HepG2 (cell line): ENCODE measurements around the gene KRTAP10-8. TPM values are rescaled to one million over a fixed set of nuclear protein-coding genes. Genes with fewer than 3 reads are reported as not detected.

Source experiments
- ATAC-seq: fragments of 200-7000 bp; cut with Tn5 transposase; 3 replicates; pipeline ENCODE4 v1.9.1; 2020; ENCODE audit warnings: mild to moderate bottlenecking, moderate library complexity
- BruUV-seq: library from RNA; stranded (reverse); fragments of 400-500 nt; replicated peaks from 2 replicates; lab custom pipeline; 2021; lab: Mats Ljungman, UMichigan
- CTCF ChIA-PET: fragments of 300-600 bp; formaldehyde crosslinking; extraction: SDS; loops from one replicate; lab custom pipeline; 2021; ENCODE audit warnings: low total read pairs, inconsistent platforms, low intra/inter-chr PET ratio; lab: Yijun Ruan, JAX
- POLR2A ChIA-PET: fragments of 350-600 bp; sonication (Branson Sonifier 250); formaldehyde crosslinking; loops from one replicate; lab custom pipeline; 2020; ENCODE audit warnings: antibody characterized with exemption, inconsistent platforms; lab: Yijun Ruan, JAX
- DNase-seq: peaks from one replicate; pipeline ENCODE4 v3.0.0-alpha.2; 2015; ENCODE audit warnings: low spot score
- FAIRE-seq: peaks from 3 replicates; lab custom pipeline; 2011; peaks lifted over from hg19 to GRCh38; lab: Jason Lieb, UNC
- H2AFZ ChIP-seq: one replicate; pipeline ENCODE4 v1.6.1; 2011; ENCODE audit warnings: low read length, inconsistent platforms
- H3K27ac ChIP-seq: fragments of 300-600 bp; 3 replicates; pipeline ENCODE4 v1.8.0; 2011; ENCODE audit warnings: mixed run types, mild to moderate bottlenecking, mixed read lengths, low read length, inconsistent platforms; ENCODE audit not compliant: insufficient read depth; ENCODE audit errors: extremely low read length
- H3K27me3 ChIP-seq, 2 experiments: fragments of 200-600 bp in 1 of 2; 2 replicates in 1 of 2; 3 replicates in 1 of 2; pipeline versions ENCODE4 v1.6.0 to v1.8.0; 2011; ENCODE audit warnings: low read length in 2 of 2, mild to moderate bottlenecking in 2 of 2, moderate library complexity in 2 of 2, inconsistent platforms in 1 of 2; ENCODE audit not compliant: insufficient read depth in 2 of 2, control insufficient read depth in 1 of 2
- H3K36me3 ChIP-seq, 2 experiments: fragments of 200-600 bp in 1 of 2; replicated peaks in 1 of 2; 2 replicates in 1 of 2; 3 replicates in 1 of 2; pipeline versions ENCODE4 v1.5.1 to v1.8.0; 2011; ENCODE audit warnings: low read length in 2 of 2, inconsistent platforms in 1 of 2; ENCODE audit not compliant: insufficient read depth in 2 of 2, control insufficient read depth in 1 of 2
- H3K4me1 ChIP-seq: 2 replicates; pipeline ENCODE4 v1.5.1; 2012; ENCODE audit warnings: low read length, inconsistent platforms; ENCODE audit not compliant: insufficient read depth
- H3K4me2 ChIP-seq: 2 replicates; pipeline ENCODE4 v1.6.0; 2011; ENCODE audit warnings: low read depth, low read length, inconsistent platforms
- H3K4me3 ChIP-seq, 3 experiments: fragments of 200-600 bp in 1 of 3; sonication (generic), shearing (Covaris generic) in 1 of 3; replicated peaks in 1 of 3; 2 replicates each; pipeline ENCODE4 v1.5.1; 2011 to 2016; ENCODE audit warnings: low read length in 3 of 3, inconsistent platforms in 2 of 3, low read depth in 2 of 3, mild to moderate bottlenecking in 2 of 3, control low read depth in 1 of 3, mixed read lengths in 1 of 3; ENCODE audit not compliant: insufficient read depth in 1 of 3
- H3K79me2 ChIP-seq: one replicate; pipeline ENCODE4 v1.6.1; 2011; ENCODE audit warnings: low read length, inconsistent platforms; ENCODE audit not compliant: insufficient read depth
- H3K9ac ChIP-seq: 2 replicates; pipeline ENCODE4 v1.6.0; 2011; ENCODE audit warnings: mild to moderate bottlenecking, low read depth, low read length, inconsistent platforms; ENCODE audit not compliant: insufficient read depth
- H3K9me3 ChIP-seq: 2 replicates; pipeline ENCODE4 v1.5.1; 2012; ENCODE audit warnings: mild to moderate bottlenecking, low read length
- H4K20me1 ChIP-seq: 2 replicates; pipeline ENCODE4 v1.6.0; 2011; ENCODE audit warnings: inconsistent platforms, mild to moderate bottlenecking, low read length, moderate library complexity; ENCODE audit not compliant: insufficient read depth
- CBX2 ChIP-seq, 2 experiments: fragments of 200-600 bp in 1 of 2; sonication (generic); formaldehyde crosslinking in 1 of 2; IDR thresholded peaks; 2 replicates each; pipeline versions ENCODE4 v1.7.0 to v1.8.1; 2018 to 2022; ENCODE audit warnings: low read depth in 2 of 2, low read length in 1 of 2, mild to moderate bottlenecking in 1 of 2, missing genetic modification reagents in 1 of 2
- FOXK1 ChIP-seq: sonication (generic); formaldehyde crosslinking; IDR thresholded peaks from 2 replicates; pipeline ENCODE4 v1.4.0; 2020; ENCODE audit warnings: low read depth, missing genetic modification reagents, borderline replicate concordance
- GZF1 ChIP-seq: sonication (generic); formaldehyde crosslinking; IDR thresholded peaks from 2 replicates; pipeline ENCODE4 v1.5.1; 2020; ENCODE audit warnings: mild to moderate bottlenecking, missing genetic modification reagents
- KAT8 ChIP-seq: IDR thresholded peaks from 2 replicates; pipeline ENCODE4 v1.6.1; 2016; ENCODE audit warnings: missing genetic modification reagents, missing compliant biosample characterization
- MED13 ChIP-seq: sonication (generic); formaldehyde crosslinking; IDR thresholded peaks from 2 replicates; pipeline ENCODE4 v1.5.0; 2020; ENCODE audit warnings: missing genetic modification reagents
- MYNN ChIP-seq: sonication (generic); formaldehyde crosslinking; IDR thresholded peaks from 2 replicates; pipeline ENCODE4 v1.4.0; 2020; ENCODE audit warnings: mild to moderate bottlenecking, low read depth, missing genetic modification reagents
- NFE2L2 ChIP-seq: fragments of 150-350 bp; IDR thresholded peaks from 2 replicates; pipeline ENCODE4 v1.6.1; 2014; ENCODE audit warnings: low read length
- PTBP1 ChIP-seq: fragments of 200-400 bp; formaldehyde crosslinking; IDR thresholded peaks from 2 replicates; pipeline ENCODE4 v1.6.1; 2018; ENCODE audit warnings: low read length, low read depth; ENCODE audit not compliant: poor library complexity, severe bottlenecking
- SIN3A ChIP-seq: IDR thresholded peaks from 2 replicates; pipeline ENCODE4 v1.6.1; 2011; ENCODE audit warnings: low read depth, mild to moderate bottlenecking, control low read depth, low read length, borderline replicate concordance
- SKIL ChIP-seq: sonication (generic); formaldehyde crosslinking; IDR thresholded peaks from 2 replicates; pipeline ENCODE4 v1.8.0; 2022; ENCODE audit warnings: missing genetic modification reagents, mild to moderate bottlenecking, moderate library complexity, borderline replicate concordance
- SOX5 ChIP-seq: IDR thresholded peaks from 2 replicates; pipeline ENCODE4 v1.6.1; 2016; ENCODE audit warnings: borderline replicate concordance
- ZMYM4 ChIP-seq: sonication (generic); formaldehyde crosslinking; IDR thresholded peaks from 2 replicates; pipeline ENCODE4 v1.8.1; 2023; ENCODE audit warnings: mild to moderate bottlenecking, missing genetic modification reagents
- ZNF562 ChIP-seq: sonication (generic); formaldehyde crosslinking; IDR thresholded peaks from 2 replicates; pipeline ENCODE4 v1.8.0; 2022; ENCODE audit warnings: missing genetic modification reagents, borderline replicate concordance
- ZNF782 ChIP-seq: sonication (generic); formaldehyde crosslinking; IDR thresholded peaks from 2 replicates; pipeline ENCODE4 v1.4.0; 2020; ENCODE audit warnings: missing genetic modification reagents, mild to moderate bottlenecking, borderline replicate concordance
- ZSCAN25 ChIP-seq: sonication (generic); formaldehyde crosslinking; IDR thresholded peaks from 2 replicates; pipeline ENCODE4 v1.8.0; 2022; ENCODE audit warnings: mild to moderate bottlenecking, missing genetic modification reagents
- WGBS: methylation state at CpG from one replicate; pipeline ENCODE4 v1.1.6; 2017; ENCODE audit warnings: low lambda C conversion rate; 5-methylcytosine and 5-hydroxymethylcytosine counted together
- in situ Hi-C: cut with HindIII; loops from 2 replicates; pipeline ENCODE4 v1.10.0; 2017; ENCODE audit warnings: low pct_unique_long_range_greater_than_20kb; ENCODE audit not compliant: extremely low pct_ligation_motif_present
- intact Hi-C: fragments of 100-400 bp; cut with micrococcal nuclease; formaldehyde crosslinking; loops from one replicate; pipeline ENCODE4 v1.10.0; 2022; ENCODE audit not compliant: unreplicated experiment
- polyA plus RNA-seq, 8 experiments: library from polyadenylated mRNA; depleted of rRNA in 3 of 8; stranded (reverse) in 7 of 8; unstranded in 1 of 8; fragments of >200 nt; fragmentation: Illumina TruSeq in 4 of 8; extraction: Trizol in 4 of 8; gene quantifications; 2 replicates each; pipeline versions ENCODE4 v1.2.1 to v1.2.3, GENCODE V29; 2011 to 2016; ENCODE audit warnings: low read depth in 4 of 8, missing spikeins in 1 of 8, mixed read lengths in 1 of 8; ENCODE audit not compliant: insufficient read depth in 1 of 8
- total RNA-seq, 5 experiments: library from RNA; depleted of rRNA; stranded (reverse); fragments of >200 nt; fragmentation: Illumina TruSeq; extraction: Trizol; gene quantifications; 2 replicates each; pipeline ENCODE4 v1.2.3, GENCODE V29; 2016; ENCODE audit warnings: low read depth in 1 of 5
- TF ChIP-seq, protein P1 (sequence below): sonication (generic); formaldehyde crosslinking; IDR thresholded peaks from 2 replicates; pipeline ENCODE4 v1.4.0; 2020; ENCODE audit warnings: missing genetic modification reagents
- TF ChIP-seq, protein P2 (sequence below): sonication (generic); formaldehyde crosslinking; IDR thresholded peaks from 2 replicates; pipeline ENCODE4 v1.4.0; 2020; ENCODE audit warnings: low read depth, mild to moderate bottlenecking, missing genetic modification reagents

The KRTAP10-8 gene
- total and polyA plus RNA-seq, 2 of the 13 experiments (the other 11 are each of a cell fraction or from before 2014, with no cell fraction given): not detected

DNA sequence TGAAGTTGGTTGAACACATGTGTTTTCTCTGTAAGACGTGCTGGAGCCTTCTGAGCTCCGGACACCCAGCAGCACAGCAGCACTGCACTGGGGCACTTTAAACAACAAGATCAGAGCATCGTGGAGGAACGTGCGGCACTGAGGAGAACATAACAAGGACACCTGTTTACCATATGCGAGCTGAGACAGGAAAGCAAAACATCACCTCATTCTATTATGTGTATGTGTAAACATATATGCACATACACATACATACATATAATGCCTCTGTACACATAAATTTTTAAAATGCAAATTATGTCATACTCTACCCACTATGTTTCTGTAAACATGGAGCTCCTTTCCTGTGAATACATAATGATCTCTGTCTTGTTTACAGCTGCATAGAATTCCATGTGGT is 16.4 kb upstream of the KRTAP10-8 start:
- no peak for DNase-seq
- no peak overlapping the region for H3K27ac ChIP-seq
- no peak overlapping the region for H3K9ac ChIP-seq
- H3K4me3 ChIP-seq: no peak overlapping the region
- no peaks in the 10 kb centered on the region for H3K9me3 ChIP-seq
- in situ Hi-C loops: no loop called here
- peaks cover 0 to 1% of the 10 kb centered on the region in 2 experiments; a peak in 1 of 5 replicates for H3K27me3 ChIP-seq
- peaks cover 43% of the 10 kb centered on the region for H3K4me1 ChIP-seq
- no peak overlapping the region for H3K4me2 ChIP-seq
- ATAC-seq: no peak
- H4K20me1 ChIP-seq: no peaks in the 10 kb centered on the region
- FAIRE-seq: no peak
- intact Hi-C loops: no loop called here
- H3K36me3 ChIP-seq: no peaks in the 10 kb centered on the region
- TF ChIP-seq SOX5 (no peak), ZNF782 (CRISPR knock-in tag) (no peak), ZNF562 (CRISPR knock-in tag) (no peak), CBX2 (IDR thresholded peaks at IDR 0.05; ENCODE audit: low read depth, low read length) (no peak), CBX2 (CRISPR knock-in tag; IDR thresholded peaks at IDR 0.05; ENCODE audit: low read depth) (no peak), GZF1 (no peak), ZMYM4 (CRISPR knock-in tag) (no peak), SKIL (CRISPR knock-in tag) (no peak), FOXK1 (CRISPR knock-in tag) (no peak), MYNN (CRISPR knock-in tag) (no peak), SIN3A (no peak), KAT8 (CRISPR knock-in tag) (no peak), NFE2L2 (no peak), ZSCAN25 (no peak), MED13 (CRISPR knock-in tag) (no peak), PTBP1 (no peak)
- TF ChIP-seq, protein P1, sequence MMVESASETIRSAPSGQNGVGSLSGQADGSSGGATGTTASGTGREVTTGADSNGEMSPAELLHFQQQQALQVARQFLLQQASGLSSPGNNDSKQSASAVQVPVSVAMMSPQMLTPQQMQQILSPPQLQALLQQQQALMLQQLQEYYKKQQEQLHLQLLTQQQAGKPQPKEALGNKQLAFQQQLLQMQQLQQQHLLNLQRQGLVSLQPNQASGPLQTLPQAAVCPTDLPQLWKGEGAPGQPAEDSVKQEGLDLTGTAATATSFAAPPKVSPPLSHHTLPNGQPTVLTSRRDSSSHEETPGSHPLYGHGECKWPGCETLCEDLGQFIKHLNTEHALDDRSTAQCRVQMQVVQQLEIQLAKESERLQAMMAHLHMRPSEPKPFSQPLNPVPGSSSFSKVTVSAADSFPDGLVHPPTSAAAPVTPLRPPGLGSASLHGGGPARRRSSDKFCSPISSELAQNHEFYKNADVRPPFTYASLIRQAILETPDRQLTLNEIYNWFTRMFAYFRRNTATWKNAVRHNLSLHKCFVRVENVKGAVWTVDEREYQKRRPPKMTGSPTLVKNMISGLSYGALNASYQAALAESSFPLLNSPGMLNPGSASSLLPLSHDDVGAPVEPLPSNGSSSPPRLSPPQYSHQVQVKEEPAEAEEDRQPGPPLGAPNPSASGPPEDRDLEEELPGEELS (CRISPR knock-in tag): no peak
- TF ChIP-seq, protein P2, sequence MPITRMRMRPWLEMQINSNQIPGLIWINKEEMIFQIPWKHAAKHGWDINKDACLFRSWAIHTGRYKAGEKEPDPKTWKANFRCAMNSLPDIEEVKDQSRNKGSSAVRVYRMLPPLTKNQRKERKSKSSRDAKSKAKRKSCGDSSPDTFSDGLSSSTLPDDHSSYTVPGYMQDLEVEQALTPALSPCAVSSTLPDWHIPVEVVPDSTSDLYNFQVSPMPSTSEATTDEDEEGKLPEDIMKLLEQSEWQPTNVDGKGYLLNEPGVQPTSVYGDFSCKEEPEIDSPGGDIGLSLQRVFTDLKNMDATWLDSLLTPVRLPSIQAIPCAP (CRISPR knock-in tag): no peak
- no peaks in the 10 kb centered on the region for H3K79me2 ChIP-seq
- no peak overlapping the region for H2AFZ ChIP-seq
- 93% methylated on average over 6 of the region's 6 CpGs for WGBS
- BruUV-seq: no TSS peak
- CTCF ChIA-PET: no interaction called here
- POLR2A ChIA-PET: no interaction called here
